Natural killer cell (primary cell): Measurements from ENCODE around the gene CBY1. TPM values are rescaled to one million over a fixed set of nuclear protein-coding genes. Genes with fewer than 3 reads are reported as not detected.
A peak's percentile ranks its signal among the peaks of the same experiment; 100 is the strongest.
"Not testable (repeated sequence)": the region's sequence is repeated elsewhere in the genome, so short reads cannot be mapped to it uniquely, and the experiment has no call there.

Experiments
- ATAC-seq, 3 donors: fragments of 150-1000 bp in 2 of 3; fragments of 200-7000 bp in 1 of 3; cut with Tn5 transposase; 1 replicate in 1 of 3; 2 replicates in 2 of 3; pipeline ENCODE4 v1.10.0; 2021; ENCODE audit warnings: mild to moderate bottlenecking in 2 of 3, moderate library complexity in 2 of 3
- DNase-seq, 2 donors: peaks; one replicate each; pipeline versions ENCODE4 v3.0.0 to v3.0.0-alpha.2; 2013 to 2021; ENCODE audit warnings: mixed read lengths in 1 of 2
- H3K27ac ChIP-seq: one replicate; pipeline ENCODE4 v1.5.1; 2013; ENCODE audit warnings: mild to moderate bottlenecking, low read length
- H3K27me3 ChIP-seq: one replicate; pipeline ENCODE4 v1.6.1; 2013; ENCODE audit warnings: low read length; ENCODE audit not compliant: control insufficient read depth, insufficient read depth
- H3K36me3 ChIP-seq: one replicate; pipeline ENCODE4 v1.6.1; 2013; ENCODE audit warnings: low read length; ENCODE audit not compliant: control insufficient read depth, insufficient read depth
- H3K4me1 ChIP-seq: one replicate; pipeline ENCODE4 v1.6.1; 2013; ENCODE audit warnings: low read length; ENCODE audit not compliant: control insufficient read depth, insufficient read depth
- H3K4me3 ChIP-seq: one replicate; pipeline ENCODE4 v1.5.1; 2013; ENCODE audit warnings: low read length
- H3K9me3 ChIP-seq: one replicate; pipeline ENCODE4 v1.6.1; 2013; ENCODE audit warnings: low read length; ENCODE audit not compliant: control insufficient read depth, insufficient read depth
- H3K27ac Mint-ChIP-seq, 2 donors: one replicate each; pipeline ENCODE4 v1.8.0; 2022; ENCODE audit warnings: mild to moderate bottlenecking in 2 of 2, mixed read lengths in 2 of 2, moderate library complexity in 1 of 2
- H3K27me3 Mint-ChIP-seq, 2 donors: one replicate each; pipeline ENCODE4 v1.8.0; 2022; ENCODE audit warnings: low read depth in 2 of 2, mixed read lengths in 2 of 2
- H3K36me3 Mint-ChIP-seq: one replicate; pipeline ENCODE4 v1.8.0; 2022; ENCODE audit warnings: mixed read lengths
- H3K4me1 Mint-ChIP-seq, 2 donors: one replicate each; pipeline ENCODE4 v1.8.0; 2022; ENCODE audit warnings: mixed read lengths in 2 of 2
- H3K4me3 Mint-ChIP-seq: one replicate; pipeline ENCODE4 v1.8.0; 2022; ENCODE audit warnings: mild to moderate bottlenecking, moderate library complexity, mixed read lengths
- H3K9me3 Mint-ChIP-seq, 2 donors: one replicate each; pipeline ENCODE4 v1.8.0; 2022; ENCODE audit warnings: mixed read lengths in 2 of 2
- CTCF ChIP-seq: fragments of 200-600 bp; IDR thresholded peaks from one replicate; pipeline ENCODE4 v1.8.0; 2022; ENCODE audit warnings: antibody characterized with exemption
- WGBS: methylation state at CpG from one replicate; pipeline ENCODE4 v1.1.7; 2013; ENCODE audit warnings: missing lambda C conversion rate; ENCODE audit not compliant: insufficient coverage; 5-methylcytosine and 5-hydroxymethylcytosine counted together
- intact Hi-C: fragments of 100-400 bp; cut with micrococcal nuclease; formaldehyde crosslinking; loops from one replicate; pipeline ENCODE4 v1.14.2; 2022
- total RNA-seq, 4 donors: library from RNA; stranded (reverse); fragments of 120-200 nt in 1 of 4; gene quantifications; one replicate each; pipeline versions ENCODE4 v1.2.3 to v1.2.4, GENCODE V29; 2013 to 2022

The CBY1 gene
- total RNA-seq, 3 donors from 2014 or later (not counting 1 experiment from before 2014, with no cell fraction given): 8.2 to 10.9 (median 10.8) TPM

DNA sequence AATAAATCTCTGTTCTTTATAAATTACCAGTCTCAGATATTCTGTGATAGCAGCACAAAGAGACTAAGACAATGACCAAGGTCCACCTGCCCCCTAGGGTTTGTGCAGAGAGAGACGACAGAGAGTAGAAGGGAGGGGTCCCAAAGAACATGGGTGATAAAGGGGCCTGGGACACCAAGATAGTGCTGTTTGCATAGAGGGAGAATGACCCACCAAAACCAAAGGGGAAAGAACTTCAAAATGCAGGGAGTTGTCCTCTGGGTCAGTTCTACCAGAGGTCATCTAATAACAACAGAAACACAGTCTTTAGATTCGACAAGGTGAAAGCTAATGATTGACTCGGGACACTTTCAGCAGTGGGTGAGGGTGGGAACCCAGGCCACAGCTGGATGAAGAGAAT is 23.9 kb upstream of the CBY1 start:
- 92% methylated on average over 3 of the region's 3 CpGs for WGBS

GRCh38 chr22:38638216-38638615 is 18.2 kb upstream of the CBY1 start:
- Histone ChIP-seq H3K27ac (no peak overlapping the region), H3K36me3 (no peaks in the 10 kb centered on the region), H3K4me3 (no peak overlapping the region), H3K9me3 (no peaks in the 10 kb centered on the region), H3K27me3 (no peaks in the 10 kb centered on the region), H3K4me1 (no peaks in the 10 kb centered on the region)
- Mint-ChIP-seq H3K9me3 (no peaks in the 10 kb centered on the region), H3K4me3 (no peak overlapping the region), H3K36me3 (no peaks in the 10 kb centered on the region), H3K27ac (no peak overlapping the region), H3K27me3 (peaks cover 0 to 6% of the 10 kb centered on the region in 2 donors), H3K4me1 (no peaks in the 10 kb centered on the region)
- 94% methylated on average over 2 of the region's 2 CpGs for WGBS
- intact Hi-C loops: no loop called here
- no peak for TF ChIP-seq CTCF
- ATAC-seq: no peak
- DNase-seq: no peak

More for the DNA sequence above, 23.9 kb upstream of the CBY1 start:
- H3K27me3 ChIP-seq: no peaks in the 10 kb centered on the region
- ATAC-seq (no peak), DNase-seq (no peak)
- no peak for TF ChIP-seq CTCF
- no peaks in the 10 kb centered on the region for H3K9me3 Mint-ChIP-seq
- peaks cover 11 to 13% of the 10 kb centered on the region in 2 donors for H3K4me1 Mint-ChIP-seq
- intact Hi-C loops: no loop called here
- H3K4me1 ChIP-seq: peaks cover 8% of the 10 kb centered on the region
- H3K36me3 Mint-ChIP-seq: no peaks in the 10 kb centered on the region
- no peaks in the 10 kb centered on the region for H3K9me3 ChIP-seq
- H3K27ac Mint-ChIP-seq: no peak overlapping the region
- H3K4me3 ChIP-seq: no peak overlapping the region
- peaks cover 0 to 4% of the 10 kb centered on the region in 2 donors for H3K27me3 Mint-ChIP-seq
- H3K4me3 Mint-ChIP-seq: no peak overlapping the region
- H3K36me3 ChIP-seq: no peaks in the 10 kb centered on the region
- H3K27ac ChIP-seq: no peak overlapping the region

DNA sequence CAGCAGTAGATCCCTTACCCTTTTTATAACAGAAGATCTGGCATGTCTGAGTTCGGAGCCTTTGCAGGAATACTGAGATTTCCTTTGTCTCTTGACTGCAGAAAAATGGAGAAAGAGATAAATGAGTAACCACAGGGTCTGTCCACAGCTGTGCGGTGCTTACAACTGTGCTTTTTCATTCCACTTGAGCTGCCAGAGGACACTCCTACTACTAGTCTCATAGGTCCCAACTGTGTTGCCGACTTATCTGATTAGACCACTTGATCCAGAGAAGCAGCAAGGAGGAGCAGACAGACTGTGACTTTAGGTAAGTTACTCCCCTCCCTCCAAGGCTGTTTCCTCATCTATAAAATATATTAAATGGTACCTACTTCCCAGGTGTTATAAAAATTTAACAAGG is 17.7 kb upstream of the CBY1 start:
- H3K4me3 Mint-ChIP-seq: no peak overlapping the region
- H3K36me3 Mint-ChIP-seq: no peaks in the 10 kb centered on the region
- no peaks in the 10 kb centered on the region for H3K9me3 ChIP-seq
- H3K27ac Mint-ChIP-seq: no peak overlapping the region
- ATAC-seq (no peak), DNase-seq (no peak)
- H3K27me3 Mint-ChIP-seq: peaks cover 0 to 6% of the 10 kb centered on the region in 2 donors
- H3K9me3 Mint-ChIP-seq: no peaks in the 10 kb centered on the region
- intact Hi-C loops: no loop called here
- 87% methylated on average over 3 of the region's 3 CpGs for WGBS
- no peaks in the 10 kb centered on the region for H3K27me3 ChIP-seq
- TF ChIP-seq CTCF: no peak
- H3K4me3 ChIP-seq: no peak overlapping the region
- no peak overlapping the region for H3K27ac ChIP-seq
- no peaks in the 10 kb centered on the region for H3K4me1 Mint-ChIP-seq
- no peaks in the 10 kb centered on the region for H3K36me3 ChIP-seq
- no peaks in the 10 kb centered on the region for H3K4me1 ChIP-seq

DNA sequence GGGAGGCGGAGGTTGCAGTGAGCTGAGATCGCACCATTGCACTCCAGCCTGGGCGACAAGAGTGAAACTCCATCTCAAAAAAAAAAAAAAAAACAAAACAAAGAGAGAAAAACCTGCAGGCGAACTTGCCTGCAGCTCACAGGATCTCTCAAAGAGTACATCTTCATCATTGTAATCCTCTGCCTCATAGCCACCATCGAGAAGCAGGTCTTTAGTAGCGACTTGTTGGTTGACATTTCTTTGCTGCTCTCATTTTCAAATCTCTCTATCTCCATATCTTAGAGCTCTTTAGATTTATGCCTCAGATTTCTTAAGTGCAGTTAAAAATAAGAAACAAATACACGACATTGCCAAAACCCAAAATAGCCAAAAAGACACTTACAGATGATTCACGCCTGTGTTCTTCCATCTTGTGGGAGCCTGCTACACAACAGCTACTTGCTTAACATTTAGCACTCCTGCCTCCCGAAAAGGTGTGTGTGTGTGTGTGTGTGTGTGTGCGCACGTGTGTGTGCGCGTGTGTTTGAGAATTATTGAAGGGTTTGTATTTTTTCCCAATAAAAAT is 14.9 kb upstream of the CBY1 start:
- no peaks in the 10 kb centered on the region for H3K36me3 Mint-ChIP-seq
- TF ChIP-seq CTCF: no peak
- H3K27ac Mint-ChIP-seq: no peak overlapping the region
- no peak overlapping the region for H3K27ac ChIP-seq
- H3K27me3 ChIP-seq: no peaks in the 10 kb centered on the region
- peaks cover 0 to 2% of the 10 kb centered on the region in 2 donors for H3K27me3 Mint-ChIP-seq
- no peak overlapping the region for H3K4me3 Mint-ChIP-seq
- H3K4me1 Mint-ChIP-seq: no peaks in the 10 kb centered on the region
- H3K4me3 ChIP-seq: no peak overlapping the region
- H3K36me3 ChIP-seq: no peaks in the 10 kb centered on the region
- ATAC-seq (no peak), DNase-seq (no peak)
- H3K4me1 ChIP-seq: no peaks in the 10 kb centered on the region
- intact Hi-C loops: no loop called here
- H3K9me3 Mint-ChIP-seq: no peaks in the 10 kb centered on the region
- WGBS: 94% methylated on average over 8 of the region's 13 CpGs
- no peaks in the 10 kb centered on the region for H3K9me3 ChIP-seq

- H3K4me3 ChIP-seq, intact Hi-C loops, H3K4me1 Mint-ChIP-seq, H3K36me3 Mint-ChIP-seq, H3K27ac ChIP-seq, H3K9me3 Mint-ChIP-seq, H3K9me3 ChIP-seq, DNase-seq, H3K4me1 ChIP-seq, H3K27ac Mint-ChIP-seq, H3K27me3 ChIP-seq, H3K36me3 ChIP-seq, H3K4me3 Mint-ChIP-seq: not testable (repeated sequence)
- peak in 1 of 3 donors; percentile 47 for ATAC-seq
- WGBS: 97% methylated on average over 5 of the region's 5 CpGs
- peaks cover 5 to 10% of the 10 kb centered on the region in 2 donors for H3K27me3 Mint-ChIP-seq
These were observed 12.2 kb upstream of the CBY1 start for GRCh38 chr22:38644245-38644644.
